GM18951 (cell line): Measurements from ENCODE around the gene AUTS2.

Experiments
- POLR2A ChIP-seq: IDR thresholded peaks from 4 replicates; pipeline ENCODE4 v1.6.1; 2011; ENCODE audit warnings: mild to moderate bottlenecking; ENCODE audit not compliant: insufficient read length, insufficient read depth; ENCODE audit errors: extremely low read depth
- in situ Hi-C: fragments of 300-500 bp; cut with MboI; formaldehyde crosslinking; loops from one replicate; pipeline ENCODE4 v1.12.0; 2022; ENCODE audit warnings: low sequenced_read_pairs, mixed read lengths, inconsistent platforms; ENCODE audit not compliant: unreplicated experiment

The AUTS2 gene

DNA sequence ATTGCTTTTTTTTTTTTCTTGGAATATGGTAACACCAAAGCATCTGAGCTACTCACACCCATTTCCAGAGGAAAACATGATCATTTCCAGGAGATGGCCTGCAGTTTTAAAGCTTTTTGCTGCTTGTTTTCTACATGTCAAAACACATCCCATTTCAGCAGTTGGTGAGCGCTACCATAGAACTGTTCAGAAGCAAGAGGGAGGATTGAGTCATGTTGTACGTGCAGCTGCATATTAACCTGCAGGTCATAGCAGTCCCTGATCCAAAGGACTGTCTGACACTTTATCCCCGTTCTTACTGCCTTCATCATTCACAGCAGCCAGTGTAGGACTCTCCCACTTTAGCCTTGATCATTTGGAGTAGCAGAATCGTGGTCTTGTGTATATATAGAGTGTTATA lies 124.6 kb downstream of the AUTS2 start:
- in situ Hi-C loops: no loop called here
- no peak for TF ChIP-seq POLR2A

DNA sequence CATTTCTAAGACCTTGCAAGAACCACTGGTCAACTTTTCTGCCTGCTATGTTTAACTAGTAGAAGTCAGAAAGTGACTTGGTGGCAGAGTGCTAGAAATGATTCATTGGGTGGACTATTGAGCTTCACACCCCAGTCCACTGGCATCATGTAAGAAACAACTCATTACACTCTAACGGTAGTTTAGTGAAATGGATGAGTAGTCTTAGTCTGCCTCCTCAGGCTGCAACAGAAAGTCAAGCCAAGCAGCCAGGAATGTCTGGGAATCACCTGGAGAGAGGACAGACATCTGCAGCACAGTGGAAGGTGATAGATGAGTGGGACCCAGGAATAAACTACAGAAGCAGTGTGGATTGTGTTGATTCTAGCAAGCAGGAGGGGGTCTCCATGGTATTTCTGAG lies 125.4 kb downstream of the AUTS2 start:
- in situ Hi-C loops: no loop called here
- no peak for TF ChIP-seq POLR2A

DNA sequence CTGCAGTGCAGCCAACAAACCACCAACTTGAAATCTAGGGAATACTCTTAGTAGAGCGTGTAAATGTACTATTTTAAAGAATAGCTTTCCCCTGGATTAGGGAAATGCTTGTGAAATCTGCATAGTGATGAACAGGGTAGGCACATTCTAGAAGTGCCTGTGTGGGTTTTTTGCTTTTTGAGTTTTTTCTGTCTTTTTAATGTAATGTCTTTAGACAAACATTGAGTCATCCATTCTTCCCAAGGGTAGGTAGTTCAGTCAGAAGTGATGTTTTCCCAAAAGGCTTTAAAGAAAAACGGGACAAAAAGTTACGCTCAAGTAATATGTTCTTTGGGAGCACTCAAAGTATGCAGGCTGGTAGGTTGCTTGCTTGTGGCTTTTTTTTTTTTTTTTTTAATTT lies 130.0 kb downstream of the AUTS2 start:
- TF ChIP-seq POLR2A: no peak
- in situ Hi-C loops: no loop called here

DNA sequence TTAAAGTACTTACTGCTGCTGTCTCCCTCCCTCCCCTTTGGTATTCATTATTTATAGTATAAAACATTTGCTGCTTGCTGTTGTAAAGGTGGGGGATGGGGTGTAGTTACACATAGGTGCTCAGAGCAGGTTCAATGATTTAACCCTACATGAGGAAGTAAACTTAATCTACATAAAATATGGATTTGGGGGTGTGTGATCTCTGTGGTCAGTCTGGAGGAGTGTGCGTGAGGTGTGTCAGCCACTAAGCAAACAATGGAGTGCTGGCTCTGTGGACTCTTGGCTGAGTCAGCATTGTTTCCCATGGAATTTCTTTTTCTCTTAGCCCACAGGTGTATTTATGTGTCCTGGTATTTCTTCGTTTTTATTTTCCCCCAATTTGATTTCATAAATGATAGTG lies 133.9 kb downstream of the AUTS2 start:
- in situ Hi-C loops: no loop called here
- no peak for TF ChIP-seq POLR2A

DNA sequence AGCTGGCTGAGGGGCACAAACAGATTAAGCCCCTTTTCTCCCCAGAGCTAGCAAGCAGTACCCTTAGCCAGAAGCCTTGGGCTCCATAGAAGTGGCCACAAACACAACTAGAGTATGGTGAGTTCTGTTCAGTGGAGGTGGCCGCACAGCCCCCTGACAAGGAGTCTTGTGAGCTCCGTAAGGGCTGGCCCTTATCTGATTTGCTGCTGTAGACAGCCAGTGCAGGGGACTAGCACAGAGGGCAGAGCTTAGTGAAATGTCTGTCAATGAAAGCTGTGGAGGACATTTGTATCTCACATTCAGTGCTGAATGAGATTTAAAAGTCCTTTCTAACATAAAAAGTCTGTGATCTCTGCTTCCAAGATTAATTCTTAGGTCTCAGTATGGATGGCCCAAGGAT lies 137.3 kb downstream of the AUTS2 start:
- in situ Hi-C loops: no loop called here
- no peak for TF ChIP-seq POLR2A

DNA sequence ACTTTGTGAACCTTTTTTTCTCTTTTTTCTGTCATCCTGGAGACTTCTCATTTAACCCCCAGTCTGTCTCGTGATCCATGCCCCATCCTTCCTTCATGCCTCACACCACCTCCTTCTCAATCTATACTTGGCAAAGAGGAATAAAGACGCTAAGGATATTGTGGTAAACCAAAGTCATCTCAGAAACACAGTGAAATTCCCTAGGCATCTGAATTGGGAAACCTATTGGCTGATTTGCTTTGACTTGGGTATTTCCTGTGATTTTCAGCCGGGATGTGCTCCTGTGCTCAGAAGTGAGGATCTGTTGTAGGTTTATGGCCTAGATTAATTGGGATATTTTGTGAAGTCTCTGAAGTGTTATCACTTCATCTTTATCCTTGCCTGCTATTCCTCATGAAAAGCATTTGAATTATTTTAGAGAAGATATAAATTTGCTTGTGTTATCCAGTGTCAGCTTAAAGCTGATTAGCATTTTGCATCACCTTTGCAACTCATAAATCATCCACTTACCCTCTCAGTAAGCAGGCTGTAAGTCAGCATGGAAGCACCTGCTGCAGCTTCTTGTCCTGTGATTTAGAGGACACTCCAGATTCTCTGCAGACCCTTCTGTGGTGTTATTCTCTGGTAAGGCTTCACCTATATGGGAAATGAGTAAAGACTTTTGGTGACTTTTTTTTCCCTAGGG lies 138.0 kb downstream of the AUTS2 start:
- in situ Hi-C loops: no loop called here

DNA sequence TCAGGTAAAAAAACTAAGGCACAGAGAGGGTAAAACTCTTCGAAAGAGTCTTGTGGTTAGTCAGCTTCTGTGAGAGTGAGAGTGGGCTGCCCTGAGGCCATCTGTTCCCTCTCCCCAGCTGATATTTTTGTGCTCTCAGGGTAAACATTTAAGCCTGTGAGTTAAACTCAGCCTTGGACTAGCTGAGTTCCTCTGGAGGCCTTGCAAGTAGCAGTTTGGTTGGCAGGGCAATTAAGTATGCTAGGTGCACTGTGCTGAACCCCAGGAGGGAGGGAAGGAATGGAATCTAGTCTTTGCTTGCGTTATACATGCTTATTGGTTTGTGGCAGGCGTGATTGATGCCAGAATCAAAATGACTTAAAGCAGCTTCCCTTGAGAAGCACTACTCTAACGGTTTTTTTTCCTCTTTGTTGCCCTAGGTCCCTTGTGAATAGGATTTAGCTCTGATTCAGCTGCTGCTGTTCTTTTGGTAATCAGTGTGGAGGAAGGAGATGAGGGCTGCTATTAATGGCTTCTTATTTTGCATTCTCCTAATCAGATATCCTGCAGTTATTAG lies 140.2 kb downstream of the AUTS2 start:
- in situ Hi-C loops: no loop called here
- TF ChIP-seq POLR2A: no peak

More for the DNA sequence above, 138.0 kb downstream of the AUTS2 start:
- TF ChIP-seq POLR2A: no peak

DNA sequence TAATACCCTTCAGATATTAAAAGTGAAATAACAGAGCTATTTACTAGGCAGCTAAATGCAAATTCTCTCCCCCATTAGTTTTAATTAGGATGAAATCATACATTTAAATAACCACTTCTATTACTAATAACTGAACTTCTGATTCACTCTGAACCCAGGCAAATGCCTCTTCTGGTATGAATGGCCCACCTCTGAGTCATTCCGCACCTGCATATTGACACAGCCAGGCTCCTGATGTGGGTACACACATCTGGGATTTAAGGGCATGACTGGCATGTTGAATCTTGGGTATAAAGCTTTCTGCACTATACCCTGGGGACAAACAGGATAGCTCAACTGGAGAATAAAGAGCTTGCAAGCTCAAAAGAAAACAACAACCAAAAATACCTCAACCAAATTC lies 140.9 kb downstream of the AUTS2 start:
- no peak for TF ChIP-seq POLR2A
- in situ Hi-C loops: no loop called here

DNA sequence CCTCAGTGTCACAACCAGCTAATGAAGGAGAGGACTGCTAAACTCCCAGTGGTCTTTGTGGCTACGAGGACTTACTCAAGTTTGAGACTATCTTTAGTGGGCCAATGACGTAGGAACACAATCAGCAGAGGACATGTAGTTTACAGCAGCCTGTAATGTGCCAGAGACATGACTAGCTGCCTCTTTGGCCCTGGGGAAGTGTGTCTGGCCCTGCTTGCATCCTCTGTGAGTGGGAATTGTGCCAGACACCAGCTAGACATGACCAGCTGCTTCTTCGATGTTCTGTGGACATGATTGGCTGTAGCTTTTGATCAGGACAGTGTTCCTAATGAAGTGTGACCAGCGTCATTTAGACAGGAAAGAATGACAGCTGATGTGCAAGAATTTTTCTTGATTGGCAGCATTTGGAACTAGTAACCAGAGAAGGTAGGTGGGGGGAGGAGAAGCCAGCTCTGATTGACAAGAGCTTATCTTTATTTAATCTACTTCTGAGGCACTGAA lies 141.7 kb downstream of the AUTS2 start:
- no peak for TF ChIP-seq POLR2A
- in situ Hi-C loops: no loop called here

DNA sequence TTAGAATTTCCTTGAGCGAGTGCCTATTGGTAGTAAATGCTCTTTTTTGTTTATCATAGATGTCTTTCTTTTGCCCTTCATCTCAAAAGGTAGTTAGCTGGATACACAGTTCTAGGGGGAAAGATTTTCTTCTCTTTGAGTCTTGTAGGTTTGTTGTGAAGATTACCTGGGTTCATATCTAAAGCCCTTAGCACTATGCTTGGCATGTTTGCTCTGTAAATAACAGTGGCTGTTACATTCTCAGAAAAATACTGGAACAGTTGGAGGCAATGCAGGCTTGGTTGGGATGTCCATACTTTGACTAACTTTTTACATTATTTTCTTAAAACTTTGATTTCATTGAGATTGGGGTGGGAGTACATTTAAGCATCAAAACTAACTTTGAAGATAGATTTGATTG lies 144.0 kb downstream of the AUTS2 start:
- in situ Hi-C loops: no loop called here
- no peak for TF ChIP-seq POLR2A

DNA sequence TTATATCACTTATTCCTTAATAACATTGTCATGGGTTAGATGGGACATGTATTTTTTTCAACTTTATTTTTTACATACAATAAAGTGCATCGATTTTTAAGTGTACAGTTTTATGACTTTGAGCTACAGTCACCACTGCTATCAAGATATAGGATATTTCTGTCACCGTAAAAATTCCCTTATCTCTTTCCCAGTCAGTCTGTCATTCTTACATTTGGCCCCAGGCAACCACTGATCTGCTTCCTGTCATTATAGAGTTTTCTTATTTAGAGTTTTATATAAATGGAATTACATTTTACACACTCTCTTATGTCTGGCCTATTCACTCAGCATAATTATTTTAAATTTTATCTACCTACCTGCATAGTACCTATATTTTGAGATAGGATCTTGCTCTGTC lies 145.2 kb downstream of the AUTS2 start:
- in situ Hi-C loops: no loop called here
- TF ChIP-seq POLR2A: no peak

DNA sequence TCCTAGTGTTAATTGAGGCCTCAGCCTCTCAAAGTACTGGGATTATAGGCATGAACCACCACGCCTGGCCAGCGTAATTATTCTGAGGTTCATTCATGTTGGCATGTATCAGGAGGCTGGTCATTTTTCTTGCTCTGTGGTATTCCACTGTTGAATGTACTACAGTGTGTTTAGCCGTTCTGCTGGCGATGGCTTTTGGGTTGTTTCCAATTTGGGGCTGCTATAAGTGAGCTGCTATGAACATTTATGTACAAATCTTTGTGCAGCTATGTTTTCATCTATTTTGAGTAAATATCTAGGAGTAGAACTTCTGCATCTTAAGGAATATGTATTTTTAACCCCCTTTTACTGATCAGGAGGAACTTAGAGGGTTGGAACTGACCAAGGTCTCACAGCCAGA lies 145.8 kb downstream of the AUTS2 start:
- in situ Hi-C loops: no loop called here
- no peak for TF ChIP-seq POLR2A

DNA sequence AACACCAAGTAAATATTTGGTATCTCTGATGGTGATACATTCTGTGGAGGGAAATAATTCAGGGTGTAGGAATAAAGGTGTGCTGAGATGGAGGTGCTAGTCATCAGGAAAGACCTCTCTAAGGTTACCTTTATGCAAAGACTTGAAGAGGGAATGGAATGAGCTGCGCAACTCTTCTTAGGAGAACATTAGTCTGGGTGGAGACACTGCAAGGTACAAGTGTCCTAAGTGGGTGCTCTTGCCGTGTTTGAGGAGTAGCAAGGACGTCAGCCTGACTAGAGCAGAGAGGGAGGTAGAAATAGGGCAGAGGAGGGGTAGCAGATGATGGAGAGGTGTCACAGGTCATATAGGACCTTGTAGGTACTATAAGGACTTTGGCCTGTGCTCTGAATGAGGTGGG lies 148.1 kb downstream of the AUTS2 start:
- TF ChIP-seq POLR2A: no peak

DNA sequence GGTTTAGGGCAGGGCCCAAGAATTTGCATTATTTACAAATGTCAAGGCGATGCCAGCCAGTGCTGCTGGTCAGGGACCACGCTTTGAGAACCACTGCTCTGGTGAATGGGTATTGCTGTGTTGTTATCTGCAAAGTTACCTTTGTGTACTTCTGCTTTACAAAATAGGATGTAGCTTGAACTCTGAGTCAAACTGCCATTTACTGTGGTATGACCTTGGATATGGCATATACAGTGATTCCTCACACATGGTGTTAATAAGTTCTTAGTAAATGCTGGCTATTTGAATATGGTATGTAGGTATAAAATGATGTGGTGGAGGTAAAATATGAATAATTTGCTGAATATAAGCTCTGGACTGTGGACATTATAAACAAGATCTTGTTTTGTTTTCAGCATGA lies 148.9 kb downstream of the AUTS2 start:
- no peak for TF ChIP-seq POLR2A
- in situ Hi-C loops: no loop called here

More for the DNA sequence above, 148.1 kb downstream of the AUTS2 start:
- in situ Hi-C loops: no loop called here

DNA sequence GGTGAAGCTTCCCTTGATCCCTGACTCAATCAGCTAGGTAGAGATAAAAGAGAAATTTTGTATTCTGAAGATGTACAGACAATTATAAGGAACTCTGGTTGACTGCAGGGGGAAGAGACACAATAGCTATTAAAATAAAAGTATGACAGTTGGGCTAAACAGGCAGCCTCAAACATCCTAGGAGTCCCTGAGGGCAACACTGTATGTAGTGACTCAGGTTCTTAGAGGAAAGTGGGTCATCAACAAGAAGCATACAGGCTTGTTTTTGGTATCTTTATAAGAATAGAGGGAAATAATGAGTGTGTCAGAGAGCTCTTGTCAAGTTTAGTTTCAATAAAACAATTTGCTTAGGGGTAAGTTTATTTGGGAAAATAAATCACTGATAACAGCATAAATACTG lies 150.3 kb downstream of the AUTS2 start:
- in situ Hi-C loops: no loop called here
- TF ChIP-seq POLR2A: no peak

DNA sequence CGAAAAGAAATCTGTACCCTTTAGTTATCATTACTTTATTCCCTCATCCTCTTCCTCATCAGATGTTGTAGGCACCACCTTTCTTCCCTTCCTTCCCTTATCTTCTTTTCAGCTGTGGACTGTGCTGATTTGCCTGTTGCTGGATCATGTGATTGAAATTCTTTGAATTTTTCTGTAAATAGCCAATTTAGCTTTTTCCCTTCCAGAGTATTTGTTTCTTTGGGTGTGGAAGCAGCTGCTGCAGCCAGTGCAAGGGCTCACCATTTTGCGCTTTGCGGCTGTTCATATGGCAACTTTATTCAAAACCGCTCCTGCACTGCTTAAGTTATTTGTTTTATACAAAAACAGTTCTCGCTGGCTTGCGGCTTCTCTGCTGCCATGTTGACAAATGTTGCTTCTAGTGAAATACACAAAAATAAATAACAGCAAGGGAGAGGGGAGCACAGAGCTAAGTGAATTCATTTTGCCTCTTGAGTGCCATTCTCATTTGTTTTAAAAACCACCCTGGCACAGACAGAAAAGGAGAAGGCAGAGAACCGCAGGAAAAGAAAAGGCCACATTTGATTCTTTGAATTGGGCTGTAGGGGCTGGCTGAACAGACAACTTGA lies 151.2 kb downstream of the AUTS2 start:
- TF ChIP-seq POLR2A: no peak

More for the DNA sequence above, 151.2 kb downstream of the AUTS2 start:
- in situ Hi-C loops: no loop called here
